NCI-H2107 (cell line): ENCODE measurements around the gene DCTN4.
"Not testable (repeated sequence)": the region's sequence is repeated elsewhere in the genome, so short reads cannot be mapped to it uniquely, and the experiment has no call there.

Source experiments
- DNase-seq: peaks from one replicate; lab custom pipeline; 2025; lab: John Stamatoyannopoulos, UW

The DCTN4 gene

GRCh38 chr5:150758531-150759333, at the start of gene DCTN4:
Gene DCTN4 (minus strand): TSS chr5:150759017. CDS start chr5:150758993, 24 bp downstream.
- peak; percentile 69 for DNase-seq

- no peak for DNase-seq
These were observed 45.6 kb upstream of the DCTN4 start for GRCh38 chr5:150804388-150804787.

DNA sequence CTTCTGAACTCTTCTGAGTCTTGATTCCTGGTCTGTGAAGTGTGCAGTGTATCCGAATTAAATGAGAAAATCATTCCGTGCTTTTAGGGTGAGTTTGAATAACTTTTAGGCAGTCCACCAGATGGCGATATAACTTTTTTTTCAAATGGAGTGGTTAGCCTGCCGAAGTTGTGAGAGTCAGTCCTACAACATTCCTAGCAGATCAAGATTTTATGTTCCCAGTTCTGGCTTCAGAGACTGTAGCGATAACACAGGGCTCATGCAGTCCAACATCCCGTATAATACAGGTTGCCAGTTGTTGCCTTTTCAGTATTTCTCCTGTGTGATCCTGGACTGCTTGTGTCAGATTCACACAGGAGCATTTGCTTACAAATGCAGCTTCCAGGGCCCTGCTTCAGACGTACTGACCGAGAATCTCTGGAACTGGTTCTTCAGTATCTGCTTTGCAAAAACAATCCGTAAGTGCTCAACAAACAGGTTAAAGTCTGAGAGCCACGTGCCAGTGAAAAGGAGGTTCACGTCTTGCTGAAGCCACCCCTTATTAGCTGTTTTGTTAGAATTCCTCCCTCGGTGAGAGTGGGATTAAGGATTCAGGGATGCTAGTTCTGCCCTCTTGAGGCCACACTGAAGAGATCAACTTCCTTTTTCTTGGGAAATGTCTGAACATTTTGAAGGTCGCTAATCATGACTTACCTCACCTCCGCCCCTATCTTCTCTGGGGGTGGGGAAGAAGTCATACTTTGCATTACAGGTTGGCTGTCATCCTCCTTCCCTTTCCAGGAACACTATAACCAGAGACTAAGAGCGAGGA, 42.5 kb upstream of the DCTN4 start:
- DNase-seq = no peak

DNA sequence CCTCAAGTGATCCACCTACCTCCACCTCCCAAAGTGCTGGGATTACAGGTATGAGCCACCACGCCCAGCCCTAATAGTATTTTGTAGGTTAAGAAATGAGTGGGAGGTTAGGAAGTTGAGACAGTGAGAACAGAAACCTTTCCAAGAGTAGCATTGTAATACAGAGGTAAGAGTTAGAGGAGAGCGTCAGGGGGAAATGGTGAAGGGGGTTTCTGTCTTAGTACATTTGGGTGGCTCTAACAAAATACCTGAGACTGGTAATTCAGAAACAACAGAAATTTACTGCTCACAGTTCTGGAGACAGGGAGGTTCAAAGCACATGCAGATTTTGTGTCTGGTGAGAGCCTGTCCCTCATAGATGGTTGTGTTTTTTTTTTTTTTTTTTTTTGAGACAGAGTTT, 38.6 kb upstream of the DCTN4 start:
- DNase-seq = no peak

- no peak for DNase-seq
These were observed 36.1 kb upstream of the DCTN4 start for GRCh38 chr5:150794927-150795326.

GRCh38 chr5:150793423-150793888, 34.6 kb upstream of the DCTN4 start:
- DNase-seq = not testable (repeated sequence)

DNA sequence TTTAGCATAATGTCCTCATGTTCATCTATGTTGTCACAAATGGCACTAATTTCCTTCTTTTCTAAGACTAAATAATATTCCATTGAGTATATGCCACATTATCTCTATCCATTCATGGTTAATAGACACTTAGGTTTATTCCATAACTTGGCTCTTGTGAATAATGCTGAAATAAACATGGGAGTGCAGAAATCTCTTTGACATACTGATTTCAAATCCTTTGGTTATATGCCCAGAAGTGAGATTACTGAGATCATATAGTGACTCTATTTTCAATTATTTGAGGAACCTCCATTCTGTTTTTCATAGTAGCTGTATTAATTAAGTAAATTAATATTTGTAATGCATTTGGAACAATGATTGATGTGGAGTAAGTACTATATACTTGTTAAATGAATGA, 32.7 kb upstream of the DCTN4 start:
- no peak for DNase-seq

DNA sequence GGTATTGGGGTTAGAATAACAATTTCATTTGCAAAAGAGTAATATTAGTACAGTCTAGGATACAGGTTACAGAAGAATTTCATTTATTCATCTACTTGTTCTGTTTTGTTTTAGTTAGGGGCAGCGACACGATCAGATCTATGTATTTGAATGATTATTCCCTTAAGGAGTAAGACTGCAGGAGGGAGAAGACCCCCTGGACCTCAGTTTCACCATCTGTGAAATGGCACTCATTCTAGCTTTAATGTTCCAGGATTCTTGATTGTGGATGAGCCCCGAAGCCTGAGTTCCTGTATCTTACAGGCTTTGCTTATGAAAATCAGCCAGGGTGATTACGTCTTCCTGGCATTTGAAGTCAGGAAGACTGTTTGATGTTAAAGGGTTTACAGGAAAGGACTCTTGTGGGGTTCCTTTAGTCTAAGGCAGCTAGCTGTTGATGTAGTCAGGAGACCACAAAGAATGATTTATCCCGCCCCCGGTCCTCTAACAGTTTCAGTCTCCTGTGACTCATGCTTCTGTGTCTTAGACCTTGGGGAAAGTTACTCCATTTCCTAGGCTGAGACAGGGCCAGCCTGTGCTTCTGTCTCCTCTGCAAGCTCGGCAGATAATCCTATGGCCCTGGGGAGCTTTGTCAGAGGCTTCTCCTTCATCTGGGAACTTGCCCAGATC, 31.3 kb upstream of the DCTN4 start:
- DNase-seq = no peak

DNA sequence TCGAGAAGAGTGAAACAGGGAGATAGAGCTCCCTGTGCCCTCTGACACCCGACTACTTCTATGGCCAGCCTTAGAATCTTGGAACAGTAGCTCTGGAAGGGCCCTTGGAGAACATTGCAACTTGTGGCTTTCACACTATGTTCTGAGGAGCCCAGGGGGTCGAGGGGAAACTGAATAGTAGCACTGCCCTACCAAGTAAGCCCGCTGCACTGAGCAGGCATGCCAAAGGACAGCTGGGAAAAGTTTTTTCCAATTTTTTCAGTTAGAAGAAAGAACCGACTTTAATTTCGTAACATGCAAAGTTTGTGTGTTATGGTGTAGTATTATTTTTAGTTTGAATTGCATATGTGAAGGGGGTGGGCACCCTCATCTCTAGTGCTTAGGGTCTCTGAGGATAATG, 30.6 kb upstream of the DCTN4 start:
- DNase-seq = no peak

- no peak for DNase-seq
These were observed 30.2 kb upstream of the DCTN4 start for GRCh38 chr5:150788977-150789376.

GRCh38 chr5:150787656-150788055, 28.8 kb upstream of the DCTN4 start:
- no peak for DNase-seq

- DNase-seq = no peak
These were observed 28.1 kb upstream of the DCTN4 start for GRCh38 chr5:150786876-150787275.

DNA sequence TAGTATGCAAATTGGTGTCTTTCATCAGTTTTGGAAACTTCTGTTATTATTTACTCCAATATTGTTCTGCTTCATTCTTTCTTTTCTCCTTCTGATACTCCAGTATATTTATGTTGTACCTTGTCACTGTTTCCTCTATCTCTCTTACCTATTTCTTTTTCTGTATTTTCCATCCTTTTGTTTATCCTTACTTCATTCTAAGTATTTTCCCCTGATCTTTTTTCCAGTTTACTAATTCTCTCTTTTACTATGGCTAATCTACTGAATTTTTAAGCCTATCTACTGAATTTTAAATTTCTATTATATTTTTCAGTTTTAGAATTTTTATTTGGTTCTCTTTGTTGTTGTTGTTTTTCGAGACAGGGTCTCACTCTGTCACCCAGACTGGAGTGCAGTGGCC, 27.1 kb upstream of the DCTN4 start:
- DNase-seq = no peak

- no peak for DNase-seq
These were observed 24.7 kb upstream of the DCTN4 start for GRCh38 chr5:150783422-150783928.

GRCh38 chr5:150782850-150783249, 24.0 kb upstream of the DCTN4 start:
- no peak for DNase-seq

- DNase-seq = no peak
These were observed 23.1 kb upstream of the DCTN4 start for GRCh38 chr5:150781706-150782614.

DNA sequence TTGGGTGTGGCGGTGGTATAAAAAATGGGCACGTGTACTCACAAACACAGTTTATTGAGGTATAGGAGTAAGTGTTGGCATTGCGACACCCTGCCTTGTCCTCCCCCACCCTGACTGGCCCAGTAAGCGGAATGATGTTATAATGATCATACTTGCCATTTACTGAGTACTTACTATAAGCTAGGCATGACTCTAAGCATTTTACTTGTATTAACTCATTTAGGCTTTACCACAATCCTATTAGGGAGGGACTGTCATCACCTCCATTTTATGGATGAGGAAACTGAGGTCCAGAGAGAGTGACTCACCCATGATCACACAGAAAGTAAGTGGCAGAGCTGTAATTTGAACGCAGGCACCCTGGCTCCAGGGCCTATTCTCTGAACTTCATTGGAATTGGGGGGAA, 22.0 kb upstream of the DCTN4 start:
- DNase-seq = no peak

DNA sequence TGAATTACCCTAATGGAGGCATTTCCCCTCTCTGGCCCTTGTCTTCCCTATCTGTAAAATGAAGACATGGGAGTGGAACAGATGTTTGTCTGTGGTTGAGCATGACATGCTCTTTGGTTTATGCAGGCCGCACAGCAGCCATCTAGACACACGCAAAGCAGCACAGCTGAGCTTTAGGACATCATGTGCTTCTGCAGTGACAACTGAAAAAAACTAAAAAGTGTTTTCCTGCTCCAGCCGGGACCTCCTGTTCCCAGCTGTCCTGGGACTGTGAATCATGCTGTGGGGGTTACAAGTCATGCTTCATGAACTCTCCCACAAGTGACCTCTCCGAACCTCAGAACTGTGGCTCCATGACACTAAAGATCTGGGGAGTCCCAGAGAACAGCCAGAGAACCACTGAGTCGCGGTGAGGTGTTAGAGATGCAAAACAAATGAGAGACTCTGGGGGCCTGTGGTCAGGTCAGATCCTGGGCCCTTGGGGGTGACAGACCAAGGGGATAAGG, 21.4 kb upstream of the DCTN4 start:
- no peak for DNase-seq

GRCh38 chr5:150779397-150780186, 20.8 kb upstream of the DCTN4 start:
- no peak for DNase-seq
